Thyroid gland (tissue), 4 donors: ENCODE measurements around the gene FAM168B. TPM values are rescaled to one million over a fixed set of nuclear protein-coding genes. Genes with fewer than 3 reads are reported as not detected.
A peak's percentile ranks its signal among the peaks of the same experiment; 100 is the strongest.

Experiments
- DNase-seq, 2 donors: peaks; one replicate each; pipeline ENCODE4 v3.0.0-alpha.2; 2019
- H3K27ac ChIP-seq, 3 donors: fragments of 200-600 bp; sonication (generic); 1 replicate in 2 of 3; 2 replicates in 1 of 3; pipeline ENCODE4 v1.5.1; 2016 to 2019; ENCODE audit warnings: mild to moderate bottlenecking in 1 of 3, moderate library complexity in 1 of 3
- H3K27me3 ChIP-seq: fragments of 200-600 bp; sonication (generic); one replicate; pipeline ENCODE4 v1.5.1; 2019
- H3K36me3 ChIP-seq, 2 donors: fragments of 200-600 bp; sonication (generic); one replicate each; pipeline ENCODE4 v1.5.1; 2016 to 2019
- H3K4me1 ChIP-seq, 2 donors: fragments of 200-600 bp; sonication (generic); one replicate each; pipeline ENCODE4 v1.5.1; 2017 to 2019
- H3K4me3 ChIP-seq, 3 donors: fragments of 200-600 bp; sonication (generic); replicated peaks in 1 of 3; 1 replicate in 2 of 3; 2 replicates in 1 of 3; pipeline ENCODE4 v1.5.1; 2016; ENCODE audit warnings: mild to moderate bottlenecking in 1 of 3
- H3K9me3 ChIP-seq: fragments of 200-600 bp; sonication (generic); one replicate; pipeline ENCODE4 v1.5.1; 2017
- POLR2A ChIP-seq, 2 donors: fragments of 450-650 bp; IDR thresholded peaks; one replicate each; pipeline ENCODE4 v1.6.1; 2017; ENCODE audit warnings: antibody characterized with exemption in 2 of 2, mild to moderate bottlenecking in 2 of 2, moderate library complexity in 1 of 2
- WGBS, 2 donors: methylation state at CpG; one replicate each; pipeline ENCODE4 v1.1.5; 2017; 5-methylcytosine and 5-hydroxymethylcytosine counted together
- intact Hi-C: fragments of 100-400 bp; cut with DNase I; formaldehyde crosslinking; loops from one replicate; pipeline ENCODE4 v1.15.1; 2023
- total RNA-seq, 4 donors: library from RNA; depleted of rRNA; stranded (reverse); fragments of >200 nt; gene quantifications; one replicate each; pipeline ENCODE4 v1.2.3, GENCODE V29; 2016
- TF ChIP-seq, protein P1 (sequence below), 6 experiments: fragments of 200-600 bp in 3 of 6; fragments of 450-650 bp in 3 of 6; sonication (generic) in 3 of 6; IDR thresholded peaks; one replicate each; pipeline ENCODE4 v1.5.1; 2016 to 2019; ENCODE audit warnings: antibody characterized with exemption in 6 of 6, mild to moderate bottlenecking in 2 of 6, inconsistent platforms in 1 of 6, moderate library complexity in 1 of 6

Gene FAM168B
- total RNA-seq, 4 donors from 2014 or later, result 110 to 156 (median 146) TPM

GRCh38 chr2:131037398-131038257 lies 55.6 kb downstream of the FAM168B start:
- 37 to 44% methylated on average over 6 of the region's 6 CpGs for WGBS, 2 donors
- Histone ChIP-seq H3K9me3 (no peaks in the 10 kb centered on the region), H3K4me1 (peaks cover 17 to 80% of the 10 kb centered on the region in 2 donors), H3K4me3 (no peak overlapping the region), H3K27me3 (no peaks in the 10 kb centered on the region), H3K27ac (peak overlapping the region; percentile 28 to 62 (median 50)), H3K36me3 (no peaks in the 10 kb centered on the region)
- DNase-seq, result peak; percentile 63 to 68
- intact Hi-C loops, result no loop called here
- no peak for TF ChIP-seq POLR2A (IDR thresholded peaks at IDR 0.05)
- TF ChIP-seq, protein P1, sequence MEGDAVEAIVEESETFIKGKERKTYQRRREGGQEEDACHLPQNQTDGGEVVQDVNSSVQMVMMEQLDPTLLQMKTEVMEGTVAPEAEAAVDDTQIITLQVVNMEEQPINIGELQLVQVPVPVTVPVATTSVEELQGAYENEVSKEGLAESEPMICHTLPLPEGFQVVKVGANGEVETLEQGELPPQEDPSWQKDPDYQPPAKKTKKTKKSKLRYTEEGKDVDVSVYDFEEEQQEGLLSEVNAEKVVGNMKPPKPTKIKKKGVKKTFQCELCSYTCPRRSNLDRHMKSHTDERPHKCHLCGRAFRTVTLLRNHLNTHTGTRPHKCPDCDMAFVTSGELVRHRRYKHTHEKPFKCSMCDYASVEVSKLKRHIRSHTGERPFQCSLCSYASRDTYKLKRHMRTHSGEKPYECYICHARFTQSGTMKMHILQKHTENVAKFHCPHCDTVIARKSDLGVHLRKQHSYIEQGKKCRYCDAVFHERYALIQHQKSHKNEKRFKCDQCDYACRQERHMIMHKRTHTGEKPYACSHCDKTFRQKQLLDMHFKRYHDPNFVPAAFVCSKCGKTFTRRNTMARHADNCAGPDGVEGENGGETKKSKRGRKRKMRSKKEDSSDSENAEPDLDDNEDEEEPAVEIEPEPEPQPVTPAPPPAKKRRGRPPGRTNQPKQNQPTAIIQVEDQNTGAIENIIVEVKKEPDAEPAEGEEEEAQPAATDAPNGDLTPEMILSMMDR (IDR thresholded peaks at IDR 0.05), result no peak

- Histone ChIP-seq H3K27me3 (no peaks in the 10 kb centered on the region), H3K27ac (peak overlapping the region; percentile 28 to 62 (median 50)), H3K36me3 (no peaks in the 10 kb centered on the region), H3K4me1 (peaks cover 17 to 72% of the 10 kb centered on the region in 2 donors), H3K4me3 (no peak overlapping the region), H3K9me3 (no peaks in the 10 kb centered on the region)
- intact Hi-C loops, result no loop called here
- 95 to 97% methylated on average over 5 of the region's 11 CpGs for WGBS, 2 donors
- TF ChIP-seq POLR2A (IDR thresholded peaks at IDR 0.05), result no peak
- TF ChIP-seq, protein P1 (IDR thresholded peaks at IDR 0.05), result no peak
- DNase-seq, result no peak
Observed at GRCh38 chr2:131036696-131037397, 56.4 kb downstream of the FAM168B start.

- no peak overlapping the region for H3K27ac ChIP-seq
- no peak overlapping the region for H3K4me3 ChIP-seq
- no peaks in the 10 kb centered on the region for H3K9me3 ChIP-seq
- intact Hi-C loops, result no loop called here
- WGBS, 2 donors, result 67 to 68% methylated on average over 4 to 6 of the region's 6 CpGs
- H3K36me3 ChIP-seq, result no peaks in the 10 kb centered on the region
- peaks cover 17 to 67% of the 10 kb centered on the region in 2 donors for H3K4me1 ChIP-seq
- no peaks in the 10 kb centered on the region for H3K27me3 ChIP-seq
- TF ChIP-seq, protein P1 (IDR thresholded peaks at IDR 0.05), result no peak
- no peak for TF ChIP-seq POLR2A (IDR thresholded peaks at IDR 0.05)
- no peak for DNase-seq
Observed at GRCh38 chr2:131036269-131036668, 57.0 kb downstream of the FAM168B start.

- no peak overlapping the region for H3K4me3 ChIP-seq
- TF ChIP-seq, protein P1 (IDR thresholded peaks at IDR 0.05), result no peak
- no peak for TF ChIP-seq POLR2A (IDR thresholded peaks at IDR 0.05)
- WGBS, 2 donors, result 75 to 83% methylated on average over 6 to 8 of the region's 10 CpGs
- H3K4me1 ChIP-seq, result peaks cover 17 to 62% of the 10 kb centered on the region in 2 donors
- H3K27me3 ChIP-seq, result no peaks in the 10 kb centered on the region
- DNase-seq, result no peak
- intact Hi-C loops, result no loop called here
- no peak overlapping the region for H3K27ac ChIP-seq
- no peaks in the 10 kb centered on the region for H3K36me3 ChIP-seq
- no peaks in the 10 kb centered on the region for H3K9me3 ChIP-seq
Observed at GRCh38 chr2:131035826-131036231, 57.4 kb downstream of the FAM168B start.
